Measurements from ENCODE around the gene KCNH3. TPM values are rescaled to one million over a fixed set of nuclear protein-coding genes. Genes with fewer than 3 reads are reported as not detected.
"Not testable (repeated sequence)": the region's sequence is repeated elsewhere in the genome, so short reads cannot be mapped to it uniquely, and the experiment has no call there.

Gene KCNH3
- total RNA-seq, 2 donors from 2014 or later = 1.1 to 1.3 TPM

DNA sequence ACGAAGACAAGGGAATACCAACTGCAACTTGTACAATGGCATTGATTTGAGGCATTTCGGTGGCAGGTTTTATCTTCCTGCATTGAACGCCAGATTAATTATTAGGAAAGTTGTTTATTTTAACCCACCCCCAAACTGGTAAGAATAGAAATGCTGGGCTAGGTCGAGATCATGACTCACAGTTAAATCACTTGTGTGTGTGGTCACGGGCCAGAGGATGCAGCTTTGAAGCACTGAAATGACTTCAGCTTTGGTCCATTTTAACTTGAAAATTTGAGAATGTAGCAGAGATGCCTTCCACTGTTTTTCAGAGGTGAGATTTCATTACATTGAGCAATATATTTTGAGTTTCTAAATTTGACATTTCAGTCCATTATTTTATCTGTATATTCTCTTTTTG, 23.6 kb upstream of the KCNH3 start:
- Mint-ChIP-seq H3K36me3 (ENCODE audit: low read depth) (no peaks in the 10 kb centered on the region), H3K27me3 (no peaks in the 10 kb centered on the region), H3K27ac (no peak overlapping the region), H3K4me1 (no peaks in the 10 kb centered on the region), H3K4me3 (no peak overlapping the region), H3K9me3 (no peaks in the 10 kb centered on the region)
- ATAC-seq (replicated peaks) = no peak

DNA sequence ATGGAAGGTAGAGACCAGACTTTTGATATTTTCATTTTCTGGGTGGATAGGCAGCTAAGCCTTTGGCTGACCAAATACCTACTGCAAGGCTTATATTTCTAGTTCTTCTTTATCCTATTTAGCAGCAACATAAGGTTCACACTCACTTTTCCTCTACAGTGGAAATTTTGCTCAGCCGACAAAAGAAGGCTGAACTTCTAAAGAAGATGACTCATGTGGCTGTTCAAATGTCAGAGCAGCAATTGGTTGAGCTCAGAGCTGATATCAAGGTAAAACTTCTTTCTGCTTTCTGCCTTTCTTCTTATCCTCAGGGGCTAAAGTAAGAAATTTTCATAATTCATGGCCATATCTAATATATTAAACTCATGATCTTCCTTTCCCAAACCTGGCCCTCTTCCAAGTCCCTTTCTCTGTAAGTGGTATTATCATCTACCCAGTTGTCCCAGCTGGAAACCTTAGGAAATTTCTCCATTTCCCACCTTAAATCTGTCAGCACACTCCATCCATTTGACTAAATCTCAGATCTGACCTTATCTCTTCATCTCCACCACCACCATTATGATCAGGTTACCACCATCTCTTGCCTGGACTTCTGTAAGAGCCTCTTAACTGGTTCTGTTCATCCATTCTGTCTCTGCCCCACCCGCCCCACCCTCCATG, 19.8 kb upstream of the KCNH3 start:
- no peak for ATAC-seq (replicated peaks)
- H3K4me1 Mint-ChIP-seq = no peaks in the 10 kb centered on the region
- no peak overlapping the region for H3K27ac Mint-ChIP-seq
- H3K4me3 Mint-ChIP-seq = no peak overlapping the region
- H3K36me3 Mint-ChIP-seq (ENCODE audit: low read depth) = peaks cover 7% of the 10 kb centered on the region
- no peaks in the 10 kb centered on the region for H3K9me3 Mint-ChIP-seq
- H3K27me3 Mint-ChIP-seq = no peaks in the 10 kb centered on the region

DNA sequence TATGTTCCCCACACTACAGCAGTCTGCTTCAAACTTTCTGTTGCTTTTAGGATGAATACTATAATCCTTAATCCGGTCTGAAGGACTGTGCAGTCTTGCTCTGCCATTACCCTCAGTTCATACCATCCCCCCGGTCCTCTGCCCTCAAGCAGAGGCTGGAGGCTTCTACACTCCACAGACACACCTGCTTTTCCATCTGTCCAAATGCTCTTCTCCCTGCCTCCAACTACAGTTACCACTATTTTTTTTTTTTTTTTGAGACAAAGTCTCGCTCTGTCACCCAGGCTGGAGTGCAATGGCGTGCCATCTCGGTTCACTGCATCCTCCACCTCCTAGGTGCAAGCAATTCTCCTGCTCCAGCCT, 19.3 kb upstream of the KCNH3 start:
- no peak overlapping the region for H3K4me3 Mint-ChIP-seq

DNA sequence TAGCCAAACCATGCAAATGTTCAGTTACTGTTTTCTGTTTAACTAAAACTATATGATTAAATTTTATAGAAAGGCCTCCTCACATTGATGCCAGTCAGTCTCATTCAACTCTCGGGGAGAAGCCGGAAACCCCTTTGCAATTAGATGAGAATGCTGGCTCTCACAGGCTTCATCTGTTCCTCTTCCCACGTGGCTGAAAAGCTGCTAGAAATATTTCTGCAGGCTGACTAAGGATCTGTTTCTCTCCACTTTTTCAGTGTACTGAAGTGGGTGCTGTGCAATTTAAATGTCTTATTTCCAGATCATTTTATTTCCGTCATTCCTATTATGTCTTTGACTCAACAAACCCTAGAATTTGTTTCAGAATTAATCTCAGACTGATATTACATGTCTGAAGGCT, 17.4 kb upstream of the KCNH3 start:
- ATAC-seq (replicated peaks) = no peak
- Mint-ChIP-seq H3K27ac (no peak overlapping the region), H3K9me3 (no peaks in the 10 kb centered on the region), H3K4me1 (no peaks in the 10 kb centered on the region), H3K27me3 (no peaks in the 10 kb centered on the region), H3K36me3 (ENCODE audit: low read depth) (peaks cover 11% of the 10 kb centered on the region), H3K4me3 (no peak overlapping the region)

More for the DNA sequence above, 19.3 kb upstream of the KCNH3 start:
- H3K36me3 Mint-ChIP-seq (ENCODE audit: low read depth) = peaks cover 7% of the 10 kb centered on the region
- no peak for ATAC-seq (replicated peaks)
- no peaks in the 10 kb centered on the region for H3K9me3 Mint-ChIP-seq
- no peaks in the 10 kb centered on the region for H3K27me3 Mint-ChIP-seq
- H3K27ac Mint-ChIP-seq = no peak overlapping the region
- no peaks in the 10 kb centered on the region for H3K4me1 Mint-ChIP-seq

DNA sequence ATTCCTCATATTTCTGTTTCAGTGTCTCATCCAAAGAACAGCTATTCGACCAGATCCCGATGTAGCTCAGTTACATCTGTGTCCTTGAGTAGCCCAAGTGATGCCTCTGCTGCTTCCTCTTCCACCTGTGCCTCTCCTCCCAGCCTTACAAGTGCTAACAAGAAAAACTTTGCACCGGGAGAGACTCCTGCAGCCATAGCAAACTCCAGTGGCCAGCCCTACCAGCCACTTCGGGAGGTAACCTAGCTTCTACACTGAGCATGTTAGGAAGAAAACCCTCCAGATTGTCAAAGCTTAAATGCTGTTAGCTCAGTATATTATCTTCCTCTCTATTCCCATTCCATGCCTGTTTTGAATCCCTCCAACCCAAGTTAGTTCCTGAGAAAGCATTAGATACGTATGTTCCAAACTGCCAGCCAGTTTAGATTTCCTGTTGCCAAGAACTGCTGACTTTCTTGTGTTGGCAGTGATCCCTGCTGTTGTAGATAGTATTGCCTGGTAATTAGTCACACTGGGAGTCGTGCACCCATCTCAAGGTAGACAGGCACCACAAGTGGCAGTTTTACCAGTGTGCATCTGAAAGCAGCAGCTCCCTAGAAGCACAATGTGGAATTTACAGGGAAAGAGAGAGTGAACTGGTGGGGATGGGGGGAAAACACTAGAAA, 14.0 kb upstream of the KCNH3 start:
- H3K27ac Mint-ChIP-seq = no peak overlapping the region
- peaks cover 13% of the 10 kb centered on the region for H3K36me3 Mint-ChIP-seq (ENCODE audit: low read depth)
- no peaks in the 10 kb centered on the region for H3K9me3 Mint-ChIP-seq
- H3K27me3 Mint-ChIP-seq = no peaks in the 10 kb centered on the region
- no peaks in the 10 kb centered on the region for H3K4me1 Mint-ChIP-seq
- ATAC-seq (replicated peaks) = no peak
- H3K4me3 Mint-ChIP-seq = no peak overlapping the region

GRCh38 chr12:49525942-49526341, 12.9 kb upstream of the KCNH3 start:
- H3K36me3 Mint-ChIP-seq (ENCODE audit: low read depth) = peaks cover 13% of the 10 kb centered on the region
- H3K27ac Mint-ChIP-seq = no peak overlapping the region
- H3K9me3 Mint-ChIP-seq = no peaks in the 10 kb centered on the region
- H3K4me3 Mint-ChIP-seq = no peak overlapping the region
- no peaks in the 10 kb centered on the region for H3K27me3 Mint-ChIP-seq
- no peak for ATAC-seq (replicated peaks)
- H3K4me1 Mint-ChIP-seq = no peaks in the 10 kb centered on the region

GRCh38 chr12:49527361-49528130, 11.3 kb upstream of the KCNH3 start:
- no peaks in the 10 kb centered on the region for H3K27me3 Mint-ChIP-seq
- no peak overlapping the region for H3K4me3 Mint-ChIP-seq
- ATAC-seq (replicated peaks) = no peak
- no peaks in the 10 kb centered on the region for H3K9me3 Mint-ChIP-seq
- H3K27ac Mint-ChIP-seq = no peak overlapping the region
- H3K4me1 Mint-ChIP-seq = no peaks in the 10 kb centered on the region
- peaks cover 11% of the 10 kb centered on the region for H3K36me3 Mint-ChIP-seq (ENCODE audit: low read depth)

- no peak for ATAC-seq (replicated peaks)
- Mint-ChIP-seq H3K9me3 (no peaks in the 10 kb centered on the region), H3K27ac (no peak overlapping the region), H3K36me3 (ENCODE audit: low read depth) (peaks cover 6% of the 10 kb centered on the region), H3K27me3 (no peaks in the 10 kb centered on the region), H3K4me1 (no peaks in the 10 kb centered on the region), H3K4me3 (no peak overlapping the region)
Measured at GRCh38 chr12:49529414-49529813, 9.4 kb upstream of the KCNH3 start.

DNA sequence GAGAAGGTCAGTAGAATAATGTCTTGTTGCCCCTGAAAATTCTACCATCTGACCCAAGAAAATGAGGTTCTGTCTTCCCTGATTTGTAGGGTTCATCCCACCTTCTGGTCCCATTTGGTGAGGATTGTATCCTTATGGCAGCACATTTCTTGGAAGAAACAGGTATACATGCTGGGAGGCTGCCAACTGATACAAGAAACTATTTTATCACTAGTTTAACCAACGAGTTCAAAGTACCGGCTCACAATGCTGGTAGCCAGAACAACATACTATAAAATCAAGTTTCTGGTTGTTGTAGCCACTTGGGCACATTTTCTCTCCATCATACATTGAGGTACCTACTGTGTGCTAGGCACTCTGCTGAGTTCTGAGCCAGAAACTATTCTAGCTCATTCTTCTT, 7.1 kb upstream of the KCNH3 start:
- Mint-ChIP-seq H3K4me1 (no peaks in the 10 kb centered on the region), H3K36me3 (ENCODE audit: low read depth) (no peaks in the 10 kb centered on the region), H3K9me3 (no peaks in the 10 kb centered on the region), H3K4me3 (no peak overlapping the region), H3K27ac (no peak overlapping the region), H3K27me3 (peaks cover 2% of the 10 kb centered on the region)
- no peak for ATAC-seq (replicated peaks)

- Mint-ChIP-seq H3K9me3 (no peaks in the 10 kb centered on the region), H3K36me3 (ENCODE audit: low read depth) (no peaks in the 10 kb centered on the region), H3K4me1 (no peaks in the 10 kb centered on the region), H3K27me3 (peaks cover 4% of the 10 kb centered on the region), H3K4me3 (no peak overlapping the region), H3K27ac (no peak overlapping the region)
- ATAC-seq (replicated peaks) = no peak
Measured at GRCh38 chr12:49533331-49533730, 5.5 kb upstream of the KCNH3 start.

GRCh38 chr12:49534122-49534521, 4.7 kb upstream of the KCNH3 start:
- not testable (repeated sequence) for H3K4me1 Mint-ChIP-seq; H3K9me3 Mint-ChIP-seq; H3K36me3 Mint-ChIP-seq (ENCODE audit: low read depth); H3K27me3 Mint-ChIP-seq; H3K27ac Mint-ChIP-seq; ATAC-seq (replicated peaks); H3K4me3 Mint-ChIP-seq

DNA sequence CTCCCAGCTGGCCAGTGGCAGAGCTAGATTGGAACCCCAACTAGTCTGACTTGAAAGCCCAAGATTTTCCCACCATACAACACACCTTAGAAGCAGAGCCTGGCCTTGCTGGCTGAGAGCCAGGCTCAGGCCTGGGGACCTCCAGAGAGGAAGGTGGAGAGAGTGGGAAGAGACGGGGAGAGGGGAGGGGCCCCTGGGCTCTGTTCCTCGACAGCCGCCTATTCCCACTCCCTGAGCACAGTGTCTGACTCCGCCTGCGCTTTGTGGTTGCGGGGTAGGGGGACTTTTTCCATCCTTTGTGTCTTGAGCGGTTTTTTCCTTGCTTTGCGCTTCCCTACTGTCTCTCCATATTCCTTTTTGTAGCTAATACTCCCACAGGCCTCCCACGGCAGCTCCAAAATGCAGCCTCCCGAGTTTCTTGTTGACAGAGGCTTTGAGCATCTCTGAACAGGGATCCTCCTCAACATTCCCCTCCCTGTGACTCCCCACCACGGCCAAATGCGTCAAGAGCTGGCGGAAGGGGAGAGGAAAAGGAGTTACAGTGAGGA, 4.0 kb upstream of the KCNH3 start:
- Mint-ChIP-seq H3K9me3 (no peaks in the 10 kb centered on the region), H3K27me3 (peaks cover 4% of the 10 kb centered on the region), H3K27ac (no peak overlapping the region), H3K4me1 (no peaks in the 10 kb centered on the region), H3K36me3 (ENCODE audit: low read depth) (no peaks in the 10 kb centered on the region), H3K4me3 (no peak overlapping the region)
- ATAC-seq (replicated peaks) = no peak

GRCh38 chr12:49535921-49536525, 2.8 kb upstream of the KCNH3 start:
- no peak for ATAC-seq (replicated peaks)
- H3K36me3 Mint-ChIP-seq (ENCODE audit: low read depth) = no peaks in the 10 kb centered on the region
- no peaks in the 10 kb centered on the region for H3K9me3 Mint-ChIP-seq
- peaks cover 8% of the 10 kb centered on the region for H3K27me3 Mint-ChIP-seq
- no peak overlapping the region for H3K4me3 Mint-ChIP-seq
- H3K27ac Mint-ChIP-seq = no peak overlapping the region
- no peaks in the 10 kb centered on the region for H3K4me1 Mint-ChIP-seq

- peak overlapping the region; percentile 64 for H3K4me3 Mint-ChIP-seq
- no peak for ATAC-seq (replicated peaks)
- peaks cover 8% of the 10 kb centered on the region for H3K27me3 Mint-ChIP-seq
- no peak overlapping the region for H3K27ac Mint-ChIP-seq
- H3K36me3 Mint-ChIP-seq (ENCODE audit: low read depth) = no peaks in the 10 kb centered on the region
- H3K4me1 Mint-ChIP-seq = no peaks in the 10 kb centered on the region
- H3K9me3 Mint-ChIP-seq = no peaks in the 10 kb centered on the region
Measured at GRCh38 chr12:49536526-49537071, 2.2 kb upstream of the KCNH3 start.

All from activated T-helper 17 cell treated with anti-CD3 and anti-CD28 coated beads, Interleukin-2, amount 50 U/mL, for 72 hours (primary cell).